HG03280 (cell line): ENCODE results near the gene MPC1.

ENCODE experiments used
- ATAC-seq: cut with Tn5 transposase; IDR thresholded peaks from one replicate; pipeline ENCODE4 v1.9.1; 2021; ENCODE audit warnings: mild to moderate bottlenecking, moderate library complexity; ENCODE audit not compliant: unreplicated experiment

The MPC1 gene

DNA sequence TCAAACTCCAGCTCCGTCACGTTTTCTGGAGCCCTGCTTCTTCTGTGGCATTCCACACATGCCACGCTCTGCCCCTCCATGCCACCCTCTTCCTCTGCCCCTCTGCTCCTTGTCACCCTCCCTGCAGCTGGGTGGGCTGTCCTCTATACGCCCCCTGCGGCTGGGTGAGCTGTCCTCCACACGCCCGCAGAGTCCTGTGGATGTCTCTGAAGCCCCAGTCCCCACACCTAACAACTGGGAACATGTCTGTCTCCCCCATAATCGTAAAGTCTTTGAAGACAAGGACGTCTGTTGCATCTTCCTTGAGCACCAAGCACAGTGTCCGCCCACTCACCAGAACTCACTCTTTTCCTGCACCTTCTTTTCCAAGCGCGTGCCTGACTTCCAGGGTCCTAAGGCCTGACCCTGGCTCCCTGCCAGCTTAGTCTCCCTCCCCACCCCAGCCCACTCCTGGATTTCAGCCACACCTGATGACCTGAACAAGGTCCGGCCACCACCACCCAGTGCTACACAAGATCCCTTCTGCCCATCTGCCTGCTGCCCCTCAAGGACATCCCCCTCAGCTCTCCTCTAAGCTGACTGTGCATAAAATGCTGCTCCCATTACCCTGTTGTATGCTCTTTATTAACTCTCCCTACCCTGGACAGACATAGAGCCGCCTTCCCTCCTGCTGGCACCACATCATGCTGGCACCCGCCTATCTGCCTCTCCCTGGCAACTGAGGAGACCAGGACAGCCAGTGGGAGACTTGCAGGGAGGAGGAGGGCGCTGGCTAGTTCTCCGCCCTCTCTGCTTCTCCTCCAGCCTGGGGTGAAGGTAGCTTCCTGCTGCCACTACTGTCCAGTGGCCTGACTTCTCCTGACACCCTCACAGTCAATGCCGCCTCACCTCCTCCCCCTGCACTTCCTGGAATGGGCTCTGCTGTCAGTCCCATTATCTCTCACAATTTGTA, 63.8 kb downstream of the MPC1 start:
- no peak for ATAC-seq

DNA sequence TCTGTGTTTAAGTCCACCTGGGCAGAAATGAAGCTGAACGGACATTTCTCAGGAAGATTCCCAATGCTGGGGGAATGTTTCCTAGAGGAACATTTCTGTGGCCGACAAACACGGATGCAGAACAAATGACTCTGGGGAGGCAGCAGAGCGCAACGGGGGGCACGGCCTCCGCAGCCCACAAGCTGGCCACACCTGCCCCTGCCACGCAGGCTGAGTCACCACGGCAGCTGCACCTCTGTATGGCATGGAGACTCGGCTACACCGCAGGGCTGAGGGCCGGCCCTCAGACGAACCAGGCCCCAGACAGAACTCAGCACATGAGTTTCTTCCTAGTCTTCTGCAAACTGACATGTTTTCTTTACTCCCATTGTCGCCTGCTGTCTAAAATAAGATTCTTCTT, 64.5 kb downstream of the MPC1 start:
- ATAC-seq = no peak

DNA sequence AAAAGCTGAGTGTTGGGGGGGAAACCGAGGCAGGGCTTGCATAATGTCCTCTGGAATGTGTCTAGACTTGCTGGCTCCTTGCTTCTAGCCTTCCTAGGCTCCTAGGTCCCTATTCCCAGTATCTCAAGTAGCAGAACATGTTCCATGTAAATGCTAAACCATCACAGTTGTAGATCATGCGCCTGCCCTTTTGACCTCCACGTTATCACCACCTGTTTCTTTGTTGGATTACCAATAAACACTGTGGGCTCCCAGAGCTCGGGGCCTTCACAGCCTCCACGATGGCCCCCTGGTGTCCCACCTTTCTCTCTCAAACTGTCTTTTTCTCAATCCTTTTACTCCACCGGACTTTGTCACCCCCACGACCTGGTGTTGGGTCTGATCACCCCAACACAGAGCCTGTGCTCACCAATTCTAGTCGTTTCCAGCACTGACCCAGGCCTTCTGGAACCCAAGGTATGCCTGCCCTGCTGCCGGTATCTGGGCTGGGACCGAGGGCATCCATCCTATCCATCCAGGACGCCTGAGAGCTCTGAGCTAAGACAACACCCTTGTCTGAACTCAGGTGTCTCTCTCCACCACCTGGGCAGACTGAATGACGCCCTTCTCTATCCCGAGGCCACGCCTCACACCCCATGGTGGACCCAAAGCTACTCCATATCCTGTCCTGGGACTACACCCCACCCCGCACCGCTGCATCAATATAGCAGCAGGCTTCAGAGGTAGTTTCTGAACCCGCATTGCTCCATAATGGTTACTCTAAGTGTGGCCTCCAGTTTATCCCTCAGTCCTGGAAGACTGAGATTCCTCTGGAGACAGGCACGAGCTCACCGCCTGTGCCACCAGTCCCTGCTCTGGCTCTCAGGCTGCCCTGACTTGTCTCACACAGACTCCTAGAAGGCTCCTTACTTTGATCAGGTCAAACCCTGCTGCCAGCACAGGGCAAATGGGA, 65.2 kb downstream of the MPC1 start:
- no peak for ATAC-seq

DNA sequence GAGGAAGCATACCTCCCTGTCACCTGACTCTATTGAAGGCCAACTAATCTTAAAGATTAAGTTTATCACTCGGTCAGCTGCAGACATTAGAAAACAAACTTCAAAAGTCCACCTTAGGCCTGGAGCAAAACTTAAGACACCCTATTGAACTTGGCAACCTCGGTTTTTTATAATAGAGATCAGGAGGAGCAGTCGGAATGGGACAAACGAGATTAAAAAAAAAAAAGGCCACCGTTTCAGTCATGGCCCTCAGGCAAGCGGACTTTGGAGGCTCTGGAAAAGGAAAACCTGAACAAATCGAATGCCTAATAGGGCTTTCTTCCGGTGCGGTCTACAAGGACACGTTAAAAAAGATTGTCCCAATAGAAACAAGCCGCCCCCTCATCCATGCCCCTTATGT, 67.3 kb downstream of the MPC1 start:
- ATAC-seq = no peak
